HG02884 (cell line): Measurements from ENCODE around the gene C6orf52.

Experiments used
- ATAC-seq: cut with Tn5 transposase; IDR thresholded peaks from one replicate; pipeline ENCODE4 v1.9.1; 2021; ENCODE audit warnings: mild to moderate bottlenecking, moderate library complexity; ENCODE audit not compliant: unreplicated experiment

The C6orf52 gene

GRCh38 chr6:10658910-10659698 lies 35.3 kb downstream of the C6orf52 start:
- no peak for ATAC-seq

- no peak for ATAC-seq
Measured at GRCh38 chr6:10655508-10656055, 38.8 kb downstream of the C6orf52 start.

- no peak for ATAC-seq
Measured at GRCh38 chr6:10644225-10644624, 50.2 kb downstream of the C6orf52 start.

GRCh38 chr6:10643201-10643651 lies 51.2 kb downstream of the C6orf52 start:
- peak; percentile 84 for ATAC-seq

- no peak for ATAC-seq
Measured at GRCh38 chr6:10641528-10641927, 52.9 kb downstream of the C6orf52 start.

GRCh38 chr6:10640412-10640811 lies 54.0 kb downstream of the C6orf52 start:
- ATAC-seq: no peak

GRCh38 chr6:10633216-10633615 lies 61.2 kb downstream of the C6orf52 start:
- ATAC-seq: peak; percentile 98

GRCh38 chr6:10630178-10630577 lies 64.2 kb downstream of the C6orf52 start:
- ATAC-seq: no peak

GRCh38 chr6:10627800-10628199 lies 66.6 kb downstream of the C6orf52 start:
- no peak for ATAC-seq

- ATAC-seq: no peak
Measured at GRCh38 chr6:10626154-10626741, 68.2 kb downstream of the C6orf52 start.

- no peak for ATAC-seq
Measured at GRCh38 chr6:10624836-10625235, 69.6 kb downstream of the C6orf52 start.

GRCh38 chr6:10621847-10622246 lies 72.6 kb downstream of the C6orf52 start:
- ATAC-seq: no peak
